ENCODE data around the gene HTR1A. TPM values are rescaled to one million over a fixed set of nuclear protein-coding genes. Genes with fewer than 3 reads are reported as not detected.
A peak's percentile ranks its signal among the peaks of the same experiment; 100 is the strongest.

The HTR1A gene
- total RNA-seq, 1 donor from 2014 or later, result not detected

DNA sequence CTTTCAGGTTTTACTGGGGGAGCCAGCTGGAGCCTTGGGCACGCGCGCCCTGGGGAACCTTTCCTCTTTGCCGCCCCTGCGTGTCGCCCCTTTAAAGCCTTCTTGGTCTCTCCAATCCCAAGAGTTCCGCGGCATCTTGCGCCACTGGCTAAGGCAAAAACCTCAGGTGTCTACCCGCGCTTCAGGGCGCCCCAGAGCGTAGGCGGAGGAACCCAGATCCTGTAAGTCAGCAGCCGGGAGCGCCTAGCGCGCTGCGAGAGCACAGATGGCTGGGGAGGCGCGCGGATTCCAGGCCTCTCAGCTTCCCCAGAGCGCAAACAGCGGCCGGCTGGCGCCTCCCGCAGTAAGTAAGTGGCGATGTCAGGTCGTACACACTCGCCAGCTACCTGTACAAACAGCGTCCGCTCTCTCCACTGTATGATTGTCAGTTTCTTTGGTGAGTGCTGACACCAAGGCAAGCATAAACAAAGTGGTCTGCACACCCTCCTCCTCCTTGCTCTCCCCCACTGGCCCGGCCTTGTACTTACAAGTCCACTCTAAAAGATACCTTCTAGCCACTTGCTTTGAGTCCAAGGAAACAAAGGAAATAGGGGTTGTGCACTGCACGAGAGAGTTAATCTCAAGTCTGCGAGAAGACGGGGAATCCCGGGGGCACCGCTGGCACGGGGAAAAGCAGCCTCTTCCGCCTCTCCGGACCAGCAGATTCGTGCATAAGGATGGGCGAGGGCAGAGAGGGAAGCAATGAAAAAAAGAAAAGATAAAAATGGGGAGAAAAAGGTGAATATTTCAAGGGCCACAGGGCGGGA, 2.9 kb downstream of the HTR1A start:
- Mint-ChIP-seq H3K36me3 (ENCODE audit: low read depth) (peaks cover 2% of the 10 kb centered on the region), H3K27me3 (ENCODE audit: low read depth) (peaks cover 50% of the 10 kb centered on the region), H3K9me3 (ENCODE audit: low read depth) (peaks cover 2% of the 10 kb centered on the region), H3K4me3 (ENCODE audit: unreplicated experiment) (no peak overlapping the region), H3K4me1 (ENCODE audit: low read depth) (peaks cover 3% of the 10 kb centered on the region), H3K27ac (ENCODE audit: unreplicated experiment) (no peak overlapping the region)
- TF ChIP-seq, protein P1, sequence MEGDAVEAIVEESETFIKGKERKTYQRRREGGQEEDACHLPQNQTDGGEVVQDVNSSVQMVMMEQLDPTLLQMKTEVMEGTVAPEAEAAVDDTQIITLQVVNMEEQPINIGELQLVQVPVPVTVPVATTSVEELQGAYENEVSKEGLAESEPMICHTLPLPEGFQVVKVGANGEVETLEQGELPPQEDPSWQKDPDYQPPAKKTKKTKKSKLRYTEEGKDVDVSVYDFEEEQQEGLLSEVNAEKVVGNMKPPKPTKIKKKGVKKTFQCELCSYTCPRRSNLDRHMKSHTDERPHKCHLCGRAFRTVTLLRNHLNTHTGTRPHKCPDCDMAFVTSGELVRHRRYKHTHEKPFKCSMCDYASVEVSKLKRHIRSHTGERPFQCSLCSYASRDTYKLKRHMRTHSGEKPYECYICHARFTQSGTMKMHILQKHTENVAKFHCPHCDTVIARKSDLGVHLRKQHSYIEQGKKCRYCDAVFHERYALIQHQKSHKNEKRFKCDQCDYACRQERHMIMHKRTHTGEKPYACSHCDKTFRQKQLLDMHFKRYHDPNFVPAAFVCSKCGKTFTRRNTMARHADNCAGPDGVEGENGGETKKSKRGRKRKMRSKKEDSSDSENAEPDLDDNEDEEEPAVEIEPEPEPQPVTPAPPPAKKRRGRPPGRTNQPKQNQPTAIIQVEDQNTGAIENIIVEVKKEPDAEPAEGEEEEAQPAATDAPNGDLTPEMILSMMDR (IDR thresholded peaks at IDR 0.05), result no peak
- peak; percentile 85 for DNase-seq (ENCODE audit: low spot score)

DNA sequence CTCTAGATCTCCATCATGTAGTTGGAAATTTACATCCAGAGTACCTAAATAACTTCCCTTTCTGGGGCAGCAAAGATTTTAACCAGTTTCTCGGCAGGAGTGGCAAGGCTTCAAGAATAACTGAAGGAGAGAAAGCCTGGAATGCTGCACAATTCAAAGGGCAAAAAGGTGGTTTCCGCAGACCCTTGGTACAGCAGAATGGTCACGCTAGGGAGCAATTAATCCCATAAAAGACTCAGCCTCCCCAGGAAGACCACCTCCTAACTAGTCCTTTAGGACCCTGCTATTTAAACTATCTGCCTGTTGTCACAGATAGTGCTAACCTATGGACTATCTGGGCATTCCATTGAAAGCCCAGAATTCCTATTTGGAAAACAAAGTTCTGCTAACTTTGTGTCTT, 3.6 kb downstream of the HTR1A start:
- TF ChIP-seq, protein P1 (IDR thresholded peaks at IDR 0.05), result no peak
- no peak for DNase-seq (ENCODE audit: low spot score)
- Mint-ChIP-seq H3K27ac (ENCODE audit: unreplicated experiment) (no peak overlapping the region), H3K9me3 (ENCODE audit: low read depth) (peaks cover 2% of the 10 kb centered on the region), H3K27me3 (ENCODE audit: low read depth) (peaks cover 51% of the 10 kb centered on the region), H3K4me1 (ENCODE audit: low read depth) (peaks cover 3% of the 10 kb centered on the region), H3K36me3 (ENCODE audit: low read depth) (peaks cover 2% of the 10 kb centered on the region), H3K4me3 (ENCODE audit: unreplicated experiment) (no peak overlapping the region)

DNA sequence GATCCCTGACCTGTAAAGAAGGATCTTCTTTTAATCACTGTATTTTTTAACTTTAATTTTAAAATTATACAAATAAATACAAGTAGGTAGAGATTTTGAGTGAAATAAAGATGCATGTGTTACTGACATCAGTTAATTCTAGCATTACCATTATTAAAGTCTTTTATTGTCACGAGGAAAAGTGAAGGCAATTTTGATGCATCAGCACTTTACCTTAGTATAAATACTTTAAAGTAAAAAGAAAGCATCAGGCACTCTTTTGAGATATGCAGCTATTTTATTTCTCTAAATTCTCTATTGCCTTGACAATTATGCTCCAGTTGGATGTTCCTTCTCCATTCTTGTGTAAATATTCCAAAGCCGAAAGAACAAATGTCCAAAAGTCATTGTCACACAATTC, 4.6 kb downstream of the HTR1A start:
- DNase-seq (ENCODE audit: low spot score), result no peak
- H3K27ac Mint-ChIP-seq (ENCODE audit: unreplicated experiment), result no peak overlapping the region
- H3K36me3 Mint-ChIP-seq (ENCODE audit: low read depth), result peaks cover 2% of the 10 kb centered on the region
- H3K4me3 Mint-ChIP-seq (ENCODE audit: unreplicated experiment), result no peak overlapping the region
- TF ChIP-seq, protein P1 (IDR thresholded peaks at IDR 0.05), result no peak
- peaks cover 2% of the 10 kb centered on the region for H3K9me3 Mint-ChIP-seq (ENCODE audit: low read depth)
- H3K27me3 Mint-ChIP-seq (ENCODE audit: low read depth), result peaks cover 46% of the 10 kb centered on the region
- H3K4me1 Mint-ChIP-seq (ENCODE audit: low read depth), result peaks cover 3% of the 10 kb centered on the region

DNA sequence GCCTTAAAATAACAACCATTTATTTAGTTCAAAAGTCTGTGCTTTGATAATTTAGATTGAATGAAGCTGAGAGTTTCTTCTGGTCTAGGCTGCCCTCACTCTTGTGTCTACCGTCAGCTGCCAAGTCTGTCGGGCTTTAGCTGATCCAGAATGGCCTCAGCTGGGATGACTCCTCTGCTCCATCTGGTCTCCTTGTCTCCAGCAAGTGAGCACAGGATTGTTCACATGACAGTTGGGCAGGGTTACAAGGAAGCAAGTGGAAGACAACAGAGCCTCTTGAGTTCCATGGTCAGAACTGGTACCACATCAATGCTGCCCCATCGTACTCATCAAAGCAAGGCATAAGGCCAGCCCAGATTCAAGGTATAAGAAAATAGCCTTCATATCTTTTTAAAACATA, 9.0 kb downstream of the HTR1A start:
- no peaks in the 10 kb centered on the region for H3K36me3 Mint-ChIP-seq (ENCODE audit: low read depth)
- no peak overlapping the region for H3K4me3 Mint-ChIP-seq (ENCODE audit: unreplicated experiment)
- peaks cover 5% of the 10 kb centered on the region for H3K27me3 Mint-ChIP-seq (ENCODE audit: low read depth)
- no peak for DNase-seq (ENCODE audit: low spot score)
- TF ChIP-seq, protein P1 (IDR thresholded peaks at IDR 0.05), result no peak
- no peaks in the 10 kb centered on the region for H3K9me3 Mint-ChIP-seq (ENCODE audit: low read depth)
- H3K4me1 Mint-ChIP-seq (ENCODE audit: low read depth), result no peaks in the 10 kb centered on the region
- H3K27ac Mint-ChIP-seq (ENCODE audit: unreplicated experiment), result no peak overlapping the region

DNA sequence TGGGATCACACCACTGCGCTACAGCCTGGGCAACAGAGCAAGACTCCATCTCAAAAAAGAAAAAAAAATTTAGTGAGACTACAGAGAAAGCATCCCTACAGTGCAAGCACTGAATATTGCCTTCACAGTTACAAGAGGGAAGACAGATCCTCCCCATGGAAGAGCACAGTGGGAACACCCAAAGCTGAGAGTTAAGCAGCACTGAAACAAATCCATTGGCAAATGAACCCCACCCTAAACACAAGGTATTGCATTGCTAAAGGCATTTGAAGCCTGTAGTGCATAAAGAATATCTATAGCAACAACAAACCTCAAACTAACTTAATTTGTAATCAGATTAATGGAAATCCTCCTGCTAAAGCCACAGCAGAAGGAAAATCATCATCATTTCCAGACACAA, 27.1 kb downstream of the HTR1A start:
- no peak for DNase-seq (ENCODE audit: low spot score)
- Mint-ChIP-seq H3K4me1 (ENCODE audit: low read depth) (no peaks in the 10 kb centered on the region), H3K36me3 (ENCODE audit: low read depth) (peaks cover 2% of the 10 kb centered on the region), H3K9me3 (ENCODE audit: low read depth) (peaks cover 9% of the 10 kb centered on the region), H3K4me3 (ENCODE audit: unreplicated experiment) (no peak overlapping the region), H3K27me3 (ENCODE audit: low read depth) (no peaks in the 10 kb centered on the region), H3K27ac (ENCODE audit: unreplicated experiment) (no peak overlapping the region)
- TF ChIP-seq, protein P1 (IDR thresholded peaks at IDR 0.05), result no peak
